ENCODE data around the gene STXBP4. TPM values are rescaled to one million over a fixed set of nuclear protein-coding genes. Genes with fewer than 3 reads are reported as not detected.

STXBP4 gene
- total RNA-seq, 1 experiment from 2014 or later: 16.5 TPM

- Mint-ChIP-seq H3K27ac (no peak overlapping the region), H3K9me3 (no peaks in the 10 kb centered on the region; a peak in 1 of 5 replicates), H3K4me1 (no peaks in the 10 kb centered on the region), H3K36me3 (ENCODE audit: insufficient read depth in 1 of 3, low read depth in 3 of 3) (peaks cover 0 to 3% (median 0%) of the 10 kb centered on the region in 3 experiments; a peak in 1 of 7 replicates), H3K4me3 (no peak overlapping the region), H3K27me3 (ENCODE audit: low read depth) (no peaks in the 10 kb centered on the region)
- H3K4ac ChIP-seq (ENCODE audit: low read depth, low read length): no peak overlapping the region
- H3K27ac ChIP-seq (ENCODE audit: insufficient read length, low read depth, low read length): no peak overlapping the region
- no peak overlapping the region for H3K9ac ChIP-seq (ENCODE audit: extremely low read depth, insufficient read length, low read length)
- H3K23me2 ChIP-seq (ENCODE audit: insufficient read length, low read depth, low read length, poor library complexity, severe bottlenecking): no peaks in the 10 kb centered on the region
- H2BK5ac ChIP-seq (ENCODE audit: insufficient read length, low read length): no peak overlapping the region
- H4K5ac ChIP-seq (ENCODE audit: insufficient read length, low read depth, low read length): no peak overlapping the region
- no peaks in the 10 kb centered on the region for H3K9me3 ChIP-seq (ENCODE audit: control insufficient read depth, low read depth, low read length)
- H3K79me1 ChIP-seq (ENCODE audit: insufficient read depth, low read depth, low read length, poor library complexity, severe bottlenecking): no peaks in the 10 kb centered on the region
- no peaks in the 10 kb centered on the region for H3K4me1 ChIP-seq (ENCODE audit: insufficient read depth, low read length)
- no peak overlapping the region for H3K18ac ChIP-seq (ENCODE audit: insufficient read length, low read depth, low read length)
- H4K20me1 ChIP-seq (ENCODE audit: control insufficient read depth, insufficient read depth, insufficient read length): no peaks in the 10 kb centered on the region
- H2AK5ac ChIP-seq (ENCODE audit: insufficient read length, low read length): no peak overlapping the region
- H4K8ac ChIP-seq (replicated peaks; ENCODE audit: insufficient read length, low read depth, low read length): no peak overlapping the region
- H3T11ph ChIP-seq (ENCODE audit: low read length): no peak overlapping the region
- no peaks in the 10 kb centered on the region for H3K27me3 ChIP-seq (ENCODE audit: insufficient read depth, low read length)
- H2AFZ ChIP-seq (ENCODE audit: low read length): no peak overlapping the region
- no peak overlapping the region for H2BK15ac ChIP-seq (ENCODE audit: low read depth, low read length)
- H3K14ac ChIP-seq (ENCODE audit: insufficient read depth, low read length): no peak overlapping the region
- H3K4me2 ChIP-seq (ENCODE audit: insufficient read depth, insufficient read length, low read length): no peak overlapping the region
- no peak overlapping the region for H2BK120ac ChIP-seq (ENCODE audit: low read depth, low read length, poor library complexity, severe bottlenecking)
- no peak overlapping the region for H4K91ac ChIP-seq (ENCODE audit: insufficient read length, low read depth, low read length)
- no peak overlapping the region for H3K23ac ChIP-seq (ENCODE audit: insufficient read length, low read depth, low read length)
- no peaks in the 10 kb centered on the region for H3K79me2 ChIP-seq (ENCODE audit: insufficient read depth, low read length)
- DNase-seq: no peak
- H2BK20ac ChIP-seq (ENCODE audit: low read depth, low read length, poor library complexity, severe bottlenecking): no peak overlapping the region
- no peak overlapping the region for H2BK12ac ChIP-seq (ENCODE audit: insufficient read length, low read depth, low read length)
- H3K56ac ChIP-seq (ENCODE audit: insufficient read length, low read depth, low read length): no peak overlapping the region
- no peak for TF ChIP-seq CTCF (conservative IDR thresholded peaks at IDR 0.05)
These were observed 194.0 kb downstream of the STXBP4 start for GRCh38 chr17:55162556-55162946.

All from H9 (cell line).